HL-60 (cell line): Measurements from ENCODE around the gene EGFLAM.

ENCODE experiments used
- DNase-seq, 2 experiments: peaks; one replicate each; pipeline ENCODE4 v3.0.0-alpha.2; 2010 to 2020; ENCODE audit warnings: low read depth in 1 of 2, low spot score in 1 of 2
- H3K27ac ChIP-seq: fragments of 250-450 bp; sonication (Bioruptor Pico); replicated peaks from 2 replicates; pipeline ENCODE4 v1.5.1; 2020; ENCODE audit warnings: mild to moderate bottlenecking, moderate library complexity
- H3K27me3 ChIP-seq: fragments of 250-450 bp; sonication (Bioruptor Pico); 2 replicates; pipeline ENCODE4 v1.5.1; 2021; ENCODE audit warnings: mild to moderate bottlenecking, moderate library complexity; ENCODE audit not compliant: insufficient read depth, poor library complexity, severe bottlenecking
- H3K4me3 ChIP-seq: replicated peaks from 2 replicates; pipeline ENCODE4 v1.5.1; 2011; ENCODE audit warnings: mild to moderate bottlenecking, control low read depth, low read length; ENCODE audit not compliant: insufficient read depth
- CTCF ChIP-seq: IDR thresholded peaks from one replicate; pipeline ENCODE4 v1.5.1; 2011; ENCODE audit warnings: low read length, control low read depth, inconsistent platforms; ENCODE audit not compliant: insufficient read depth
- GABPA ChIP-seq: IDR thresholded peaks from 2 replicates; pipeline ENCODE4 v1.6.1; 2012; ENCODE audit warnings: low read depth
- POLR2AphosphoS5 ChIP-seq: IDR thresholded peaks from 2 replicates; pipeline ENCODE4 v1.6.1; 2012; ENCODE audit warnings: low read depth
- REST ChIP-seq: IDR thresholded peaks from 2 replicates; pipeline ENCODE4 v1.6.1; 2012; ENCODE audit warnings: low read depth; ENCODE audit not compliant: insufficient replicate concordance
- SPI1 ChIP-seq: IDR thresholded peaks from 2 replicates; pipeline ENCODE4 v1.6.1; 2012; ENCODE audit warnings: low read depth, mild to moderate bottlenecking, borderline replicate concordance

The EGFLAM gene

GRCh38 chr5:38469707-38470267 is 211.4 kb downstream of the EGFLAM start:
- Histone ChIP-seq H3K27ac (no peak overlapping the region), H3K4me3 (no peak overlapping the region), H3K27me3 (no peaks in the 10 kb centered on the region)
- TF ChIP-seq SPI1 (no peak), REST (no peak), CTCF (no peak), GABPA (no peak), POLR2AphosphoS5 (no peak)
- no peak for DNase-seq

- TF ChIP-seq CTCF (no peak), REST (no peak), SPI1 (no peak)
- H3K4me3 ChIP-seq, result no peak overlapping the region
- no peaks in the 10 kb centered on the region for H3K27me3 ChIP-seq
- no peak overlapping the region for H3K27ac ChIP-seq
- DNase-seq, result no peak
These were observed 213.3 kb downstream of the EGFLAM start for GRCh38 chr5:38471709-38472108.

GRCh38 chr5:38472541-38472940 is 214.2 kb downstream of the EGFLAM start:
- TF ChIP-seq POLR2AphosphoS5, result no peak
- TF ChIP-seq SPI1, result no peak
- TF ChIP-seq CTCF, result no peak
- TF ChIP-seq REST, result no peak
- no peak for TF ChIP-seq GABPA
- Histone ChIP-seq H3K4me3 (no peak overlapping the region), H3K27ac (no peak overlapping the region), H3K27me3 (no peaks in the 10 kb centered on the region)
- DNase-seq, result no peak
